GM23338 (cell line): ENCODE measurements around the gene AKAP13. TPM values are rescaled to one million over a fixed set of nuclear protein-coding genes. Genes with fewer than 3 reads are reported as not detected.

ENCODE experiments used
- ATAC-seq: fragments of 200-7000 bp; cut with Tn5 transposase; 3 replicates; pipeline ENCODE4 v1.9.1; 2020
- DNase-seq: peaks from one replicate; pipeline ENCODE4 v3.0.0-alpha.2; 2015; ENCODE audit warnings: low spot score
- H2AFZ ChIP-seq: fragments of 200-600 bp; sonication (generic); 2 replicates; pipeline ENCODE4 v1.8.0; 2016; ENCODE audit warnings: antibody characterized with exemption, mild to moderate bottlenecking, moderate library complexity
- H3F3A ChIP-seq: fragments of 200-600 bp; sonication (generic); replicated peaks from 2 replicates; pipeline ENCODE4 v1.8.0; 2017; ENCODE audit warnings: antibody characterized with exemption, mixed run types, low read depth
- H3K27ac ChIP-seq: fragments of 200-600 bp; sonication (generic); 2 replicates; pipeline ENCODE4 v1.6.1; 2016; ENCODE audit warnings: low read depth
- H3K27me3 ChIP-seq: fragments of 200-600 bp; sonication (generic); 2 replicates; pipeline ENCODE4 v1.8.0; 2016; ENCODE audit warnings: mild to moderate bottlenecking, mixed run types, moderate library complexity; ENCODE audit not compliant: insufficient read depth
- H3K36me3 ChIP-seq: fragments of 200-600 bp; sonication (generic); 2 replicates; pipeline ENCODE4 v1.8.0; 2016; ENCODE audit warnings: mild to moderate bottlenecking; ENCODE audit not compliant: insufficient read depth
- H3K4me1 ChIP-seq: fragments of 200-600 bp; sonication (generic); 2 replicates; pipeline ENCODE4 v1.8.0; 2016; ENCODE audit warnings: mild to moderate bottlenecking, moderate library complexity; ENCODE audit not compliant: insufficient read depth
- H3K4me2 ChIP-seq: fragments of 200-600 bp; sonication (generic); 2 replicates; pipeline ENCODE4 v1.7.1; 2017; ENCODE audit warnings: mixed run types
- H3K4me3 ChIP-seq: fragments of 200-600 bp; sonication (generic); 2 replicates; pipeline ENCODE4 v1.6.1; 2016; ENCODE audit warnings: mixed run types
- H3K79me2 ChIP-seq: fragments of 200-600 bp; sonication (generic); replicated peaks from 2 replicates; pipeline ENCODE4 v1.8.0; 2017; ENCODE audit warnings: mild to moderate bottlenecking; ENCODE audit not compliant: insufficient read depth
- H3K9me2 ChIP-seq: fragments of 200-600 bp; sonication (generic); 2 replicates; pipeline ENCODE4 v1.8.0; 2017; ENCODE audit not compliant: insufficient read depth
- H4K20me1 ChIP-seq: fragments of 200-600 bp; sonication (generic); replicated peaks from 2 replicates; pipeline ENCODE4 v1.8.0; 2017; ENCODE audit warnings: mild to moderate bottlenecking; ENCODE audit not compliant: insufficient read depth
- H3K27ac Mint-ChIP-seq: 2 replicates; pipeline ENCODE4 v1.8.0; 2020; ENCODE audit warnings: inconsistent platforms, mild to moderate bottlenecking, moderate library complexity, mixed read lengths
- H3K27me3 Mint-ChIP-seq: 3 replicates; pipeline ENCODE4 v1.8.0; 2022; ENCODE audit warnings: low read depth, mild to moderate bottlenecking, moderate library complexity, mixed read lengths, inconsistent platforms; ENCODE audit not compliant: insufficient read depth, poor library complexity
- H3K36me3 Mint-ChIP-seq: 3 replicates; pipeline ENCODE4 v1.8.0; 2021; ENCODE audit warnings: low read depth, mild to moderate bottlenecking, inconsistent platforms, moderate library complexity, mixed read lengths
- H3K4me1 Mint-ChIP-seq: 3 replicates; pipeline ENCODE4 v1.8.0; 2020; ENCODE audit warnings: mild to moderate bottlenecking, inconsistent platforms, mixed read lengths
- H3K4me3 Mint-ChIP-seq: 3 replicates; pipeline ENCODE4 v1.8.0; 2021; ENCODE audit warnings: moderate library complexity, mild to moderate bottlenecking, inconsistent platforms, mixed read lengths
- H3K9me3 Mint-ChIP-seq: 3 replicates; pipeline ENCODE4 v1.8.0; 2020; ENCODE audit warnings: moderate library complexity, mild to moderate bottlenecking, inconsistent platforms, mixed read lengths
- CREB1 ChIP-seq: fragments of 250-450 bp; sonication (Bioruptor Pico); IDR thresholded peaks from 2 replicates; pipeline ENCODE4 v1.5.0; 2020; ENCODE audit warnings: low read depth, mild to moderate bottlenecking, moderate library complexity
- EZH2 ChIP-seq: fragments of 200-600 bp; sonication (generic); IDR thresholded peaks from one replicate; pipeline ENCODE4 v1.8.0; 2017; ENCODE audit warnings: antibody characterized with exemption, mild to moderate bottlenecking, low read depth; ENCODE audit not compliant: unreplicated experiment
- JUNB ChIP-seq: IDR thresholded peaks from one replicate; pipeline ENCODE4 v1.6.1; 2016; ENCODE audit warnings: antibody characterized with exemption; ENCODE audit not compliant: unreplicated experiment
- NANOG ChIP-seq: IDR thresholded peaks from 2 replicates; pipeline ENCODE4 v1.6.1; 2016; ENCODE audit warnings: antibody characterized with exemption, borderline replicate concordance
- POLR2AphosphoS5 ChIP-seq: IDR thresholded peaks from 2 replicates; pipeline ENCODE4 v1.6.1; 2016; ENCODE audit warnings: antibody characterized with exemption, low read depth
- STAT1 ChIP-seq: IDR thresholded peaks from one replicate; pipeline ENCODE4 v1.6.1; 2016; ENCODE audit warnings: antibody characterized with exemption; ENCODE audit not compliant: unreplicated experiment
- ZNF114 ChIP-seq: fragments of 250-450 bp; sonication (Bioruptor Pico); IDR thresholded peaks from 2 replicates; pipeline ENCODE4 v1.5.0; 2020; ENCODE audit warnings: mild to moderate bottlenecking, moderate library complexity
- ZNF331 ChIP-seq: fragments of 250-450 bp; sonication (Bioruptor Pico); IDR thresholded peaks from 2 replicates; pipeline ENCODE4 v1.5.0; 2020; ENCODE audit warnings: low read depth, mild to moderate bottlenecking, moderate library complexity
- polyA plus RNA-seq: library from polyadenylated mRNA; unstranded; fragments of >200 nt; fragmentation: Nextera tagmentation; extraction: Ambion mirVana; gene quantifications from 2 replicates; pipeline ENCODE4 v1.2.1, GENCODE V29; 2016
- total RNA-seq: library from RNA; depleted of rRNA; stranded (reverse); fragments of >200 nt; shearing (Covaris generic); gene quantifications from 2 replicates; pipeline ENCODE4 v1.2.3, GENCODE V29; 2014
- TF ChIP-seq, protein P1 (sequence below): IDR thresholded peaks from 2 replicates; pipeline ENCODE4 v1.6.1; 2016; ENCODE audit warnings: antibody characterized with exemption
- TF ChIP-seq, protein P2 (sequence below): IDR thresholded peaks from one replicate; pipeline ENCODE4 v1.6.1; 2018; ENCODE audit warnings: antibody characterized with exemption; ENCODE audit not compliant: unreplicated experiment
- TF ChIP-seq, protein P3 (sequence below), 2 experiments: fragments of 200-600 bp in 1 of 2; sonication (generic) in 1 of 2; conservative IDR thresholded peaks; 2 replicates each; pipeline versions ENCODE4 v1.5.1 to v1.6.1; 2016 to 2017; ENCODE audit warnings: antibody characterized with exemption in 2 of 2, low read depth in 2 of 2, mild to moderate bottlenecking in 2 of 2, moderate library complexity in 1 of 2
- TF ChIP-seq, protein P4 (sequence below): fragments of 250-450 bp; sonication (Bioruptor Pico); IDR thresholded peaks from 2 replicates; pipeline ENCODE4 v1.5.0; 2020; ENCODE audit warnings: mild to moderate bottlenecking, moderate library complexity

AKAP13 gene
- total and polyA plus RNA-seq, 2 experiments from 2014 or later: 46.2 to 60.7 TPM

DNA sequence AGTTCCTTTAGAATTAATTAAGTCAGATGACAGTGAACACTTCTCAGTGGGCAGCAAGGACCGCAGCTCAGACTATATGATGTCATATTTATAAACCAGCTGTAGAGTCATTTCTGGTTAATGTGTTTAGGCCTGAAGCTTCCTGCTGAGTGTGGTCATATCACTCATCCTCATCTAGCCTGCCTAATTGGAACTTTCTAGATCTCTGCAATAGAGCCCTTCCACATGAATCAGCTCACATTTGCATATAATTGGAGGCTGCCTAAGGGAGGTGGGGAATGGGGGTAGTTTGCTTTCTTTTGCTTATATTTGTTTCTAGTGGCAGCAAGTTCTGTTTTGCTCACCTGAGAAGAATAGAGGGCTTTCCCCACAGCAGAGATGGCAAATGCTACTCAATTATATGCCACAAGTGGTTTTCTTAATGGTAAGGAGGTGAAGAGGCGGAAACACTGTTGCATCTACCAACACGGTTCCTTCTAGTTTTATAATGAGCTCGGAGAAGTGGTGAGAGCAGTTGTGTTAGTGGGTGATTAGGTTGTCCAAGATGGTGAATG is 266.2 kb downstream of the AKAP13 start:
- ATAC-seq (no peak), DNase-seq (no peak)
- Histone ChIP-seq H3K27me3 (no peaks in the 10 kb centered on the region), H3K4me2 (no peak overlapping the region), H3K4me1 (peaks cover 8% of the 10 kb centered on the region; the same call in 1 of the 2 replicates), H2AFZ (no peak overlapping the region), H4K20me1 (no peaks in the 10 kb centered on the region), H3K27ac (no peak overlapping the region), H3K36me3 (no peaks in the 10 kb centered on the region), H3K79me2 (no peaks in the 10 kb centered on the region; the same call in 1 of the 2 replicates), H3K9me2 (no peaks in the 10 kb centered on the region), H3K4me3 (no peak overlapping the region), H3F3A (no peaks in the 10 kb centered on the region)
- Mint-ChIP-seq H3K4me3 (no peak overlapping the region), H3K27me3 (no peaks in the 10 kb centered on the region), H3K36me3 (peaks cover 21% of the 10 kb centered on the region), H3K4me1 (peaks cover 3% of the 10 kb centered on the region; the same call in 1 of the 3 replicates), H3K27ac (no peak overlapping the region), H3K9me3 (no peaks in the 10 kb centered on the region)
- TF ChIP-seq EZH2 (no peak), ZNF331 (CRISPR knock-in tag) (no peak), NANOG (no peak), ZNF114 (no peak), JUNB (no peak), STAT1 (no peak), POLR2AphosphoS5 (no peak), CREB1 (no peak)
- TF ChIP-seq, protein P1, sequence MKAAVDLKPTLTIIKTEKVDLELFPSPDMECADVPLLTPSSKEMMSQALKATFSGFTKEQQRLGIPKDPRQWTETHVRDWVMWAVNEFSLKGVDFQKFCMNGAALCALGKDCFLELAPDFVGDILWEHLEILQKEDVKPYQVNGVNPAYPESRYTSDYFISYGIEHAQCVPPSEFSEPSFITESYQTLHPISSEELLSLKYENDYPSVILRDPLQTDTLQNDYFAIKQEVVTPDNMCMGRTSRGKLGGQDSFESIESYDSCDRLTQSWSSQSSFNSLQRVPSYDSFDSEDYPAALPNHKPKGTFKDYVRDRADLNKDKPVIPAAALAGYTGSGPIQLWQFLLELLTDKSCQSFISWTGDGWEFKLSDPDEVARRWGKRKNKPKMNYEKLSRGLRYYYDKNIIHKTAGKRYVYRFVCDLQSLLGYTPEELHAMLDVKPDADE: no peak
- TF ChIP-seq, protein P2, sequence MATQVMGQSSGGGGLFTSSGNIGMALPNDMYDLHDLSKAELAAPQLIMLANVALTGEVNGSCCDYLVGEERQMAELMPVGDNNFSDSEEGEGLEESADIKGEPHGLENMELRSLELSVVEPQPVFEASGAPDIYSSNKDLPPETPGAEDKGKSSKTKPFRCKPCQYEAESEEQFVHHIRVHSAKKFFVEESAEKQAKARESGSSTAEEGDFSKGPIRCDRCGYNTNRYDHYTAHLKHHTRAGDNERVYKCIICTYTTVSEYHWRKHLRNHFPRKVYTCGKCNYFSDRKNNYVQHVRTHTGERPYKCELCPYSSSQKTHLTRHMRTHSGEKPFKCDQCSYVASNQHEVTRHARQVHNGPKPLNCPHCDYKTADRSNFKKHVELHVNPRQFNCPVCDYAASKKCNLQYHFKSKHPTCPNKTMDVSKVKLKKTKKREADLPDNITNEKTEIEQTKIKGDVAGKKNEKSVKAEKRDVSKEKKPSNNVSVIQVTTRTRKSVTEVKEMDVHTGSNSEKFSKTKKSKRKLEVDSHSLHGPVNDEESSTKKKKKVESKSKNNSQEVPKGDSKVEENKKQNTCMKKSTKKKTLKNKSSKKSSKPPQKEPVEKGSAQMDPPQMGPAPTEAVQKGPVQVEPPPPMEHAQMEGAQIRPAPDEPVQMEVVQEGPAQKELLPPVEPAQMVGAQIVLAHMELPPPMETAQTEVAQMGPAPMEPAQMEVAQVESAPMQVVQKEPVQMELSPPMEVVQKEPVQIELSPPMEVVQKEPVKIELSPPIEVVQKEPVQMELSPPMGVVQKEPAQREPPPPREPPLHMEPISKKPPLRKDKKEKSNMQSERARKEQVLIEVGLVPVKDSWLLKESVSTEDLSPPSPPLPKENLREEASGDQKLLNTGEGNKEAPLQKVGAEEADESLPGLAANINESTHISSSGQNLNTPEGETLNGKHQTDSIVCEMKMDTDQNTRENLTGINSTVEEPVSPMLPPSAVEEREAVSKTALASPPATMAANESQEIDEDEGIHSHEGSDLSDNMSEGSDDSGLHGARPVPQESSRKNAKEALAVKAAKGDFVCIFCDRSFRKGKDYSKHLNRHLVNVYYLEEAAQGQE: no peak
- TF ChIP-seq, protein P3, sequence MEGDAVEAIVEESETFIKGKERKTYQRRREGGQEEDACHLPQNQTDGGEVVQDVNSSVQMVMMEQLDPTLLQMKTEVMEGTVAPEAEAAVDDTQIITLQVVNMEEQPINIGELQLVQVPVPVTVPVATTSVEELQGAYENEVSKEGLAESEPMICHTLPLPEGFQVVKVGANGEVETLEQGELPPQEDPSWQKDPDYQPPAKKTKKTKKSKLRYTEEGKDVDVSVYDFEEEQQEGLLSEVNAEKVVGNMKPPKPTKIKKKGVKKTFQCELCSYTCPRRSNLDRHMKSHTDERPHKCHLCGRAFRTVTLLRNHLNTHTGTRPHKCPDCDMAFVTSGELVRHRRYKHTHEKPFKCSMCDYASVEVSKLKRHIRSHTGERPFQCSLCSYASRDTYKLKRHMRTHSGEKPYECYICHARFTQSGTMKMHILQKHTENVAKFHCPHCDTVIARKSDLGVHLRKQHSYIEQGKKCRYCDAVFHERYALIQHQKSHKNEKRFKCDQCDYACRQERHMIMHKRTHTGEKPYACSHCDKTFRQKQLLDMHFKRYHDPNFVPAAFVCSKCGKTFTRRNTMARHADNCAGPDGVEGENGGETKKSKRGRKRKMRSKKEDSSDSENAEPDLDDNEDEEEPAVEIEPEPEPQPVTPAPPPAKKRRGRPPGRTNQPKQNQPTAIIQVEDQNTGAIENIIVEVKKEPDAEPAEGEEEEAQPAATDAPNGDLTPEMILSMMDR (conservative IDR thresholded peaks at IDR 0.05; ENCODE audit: low read depth in 2 of 2): no peak
- TF ChIP-seq, protein P4, sequence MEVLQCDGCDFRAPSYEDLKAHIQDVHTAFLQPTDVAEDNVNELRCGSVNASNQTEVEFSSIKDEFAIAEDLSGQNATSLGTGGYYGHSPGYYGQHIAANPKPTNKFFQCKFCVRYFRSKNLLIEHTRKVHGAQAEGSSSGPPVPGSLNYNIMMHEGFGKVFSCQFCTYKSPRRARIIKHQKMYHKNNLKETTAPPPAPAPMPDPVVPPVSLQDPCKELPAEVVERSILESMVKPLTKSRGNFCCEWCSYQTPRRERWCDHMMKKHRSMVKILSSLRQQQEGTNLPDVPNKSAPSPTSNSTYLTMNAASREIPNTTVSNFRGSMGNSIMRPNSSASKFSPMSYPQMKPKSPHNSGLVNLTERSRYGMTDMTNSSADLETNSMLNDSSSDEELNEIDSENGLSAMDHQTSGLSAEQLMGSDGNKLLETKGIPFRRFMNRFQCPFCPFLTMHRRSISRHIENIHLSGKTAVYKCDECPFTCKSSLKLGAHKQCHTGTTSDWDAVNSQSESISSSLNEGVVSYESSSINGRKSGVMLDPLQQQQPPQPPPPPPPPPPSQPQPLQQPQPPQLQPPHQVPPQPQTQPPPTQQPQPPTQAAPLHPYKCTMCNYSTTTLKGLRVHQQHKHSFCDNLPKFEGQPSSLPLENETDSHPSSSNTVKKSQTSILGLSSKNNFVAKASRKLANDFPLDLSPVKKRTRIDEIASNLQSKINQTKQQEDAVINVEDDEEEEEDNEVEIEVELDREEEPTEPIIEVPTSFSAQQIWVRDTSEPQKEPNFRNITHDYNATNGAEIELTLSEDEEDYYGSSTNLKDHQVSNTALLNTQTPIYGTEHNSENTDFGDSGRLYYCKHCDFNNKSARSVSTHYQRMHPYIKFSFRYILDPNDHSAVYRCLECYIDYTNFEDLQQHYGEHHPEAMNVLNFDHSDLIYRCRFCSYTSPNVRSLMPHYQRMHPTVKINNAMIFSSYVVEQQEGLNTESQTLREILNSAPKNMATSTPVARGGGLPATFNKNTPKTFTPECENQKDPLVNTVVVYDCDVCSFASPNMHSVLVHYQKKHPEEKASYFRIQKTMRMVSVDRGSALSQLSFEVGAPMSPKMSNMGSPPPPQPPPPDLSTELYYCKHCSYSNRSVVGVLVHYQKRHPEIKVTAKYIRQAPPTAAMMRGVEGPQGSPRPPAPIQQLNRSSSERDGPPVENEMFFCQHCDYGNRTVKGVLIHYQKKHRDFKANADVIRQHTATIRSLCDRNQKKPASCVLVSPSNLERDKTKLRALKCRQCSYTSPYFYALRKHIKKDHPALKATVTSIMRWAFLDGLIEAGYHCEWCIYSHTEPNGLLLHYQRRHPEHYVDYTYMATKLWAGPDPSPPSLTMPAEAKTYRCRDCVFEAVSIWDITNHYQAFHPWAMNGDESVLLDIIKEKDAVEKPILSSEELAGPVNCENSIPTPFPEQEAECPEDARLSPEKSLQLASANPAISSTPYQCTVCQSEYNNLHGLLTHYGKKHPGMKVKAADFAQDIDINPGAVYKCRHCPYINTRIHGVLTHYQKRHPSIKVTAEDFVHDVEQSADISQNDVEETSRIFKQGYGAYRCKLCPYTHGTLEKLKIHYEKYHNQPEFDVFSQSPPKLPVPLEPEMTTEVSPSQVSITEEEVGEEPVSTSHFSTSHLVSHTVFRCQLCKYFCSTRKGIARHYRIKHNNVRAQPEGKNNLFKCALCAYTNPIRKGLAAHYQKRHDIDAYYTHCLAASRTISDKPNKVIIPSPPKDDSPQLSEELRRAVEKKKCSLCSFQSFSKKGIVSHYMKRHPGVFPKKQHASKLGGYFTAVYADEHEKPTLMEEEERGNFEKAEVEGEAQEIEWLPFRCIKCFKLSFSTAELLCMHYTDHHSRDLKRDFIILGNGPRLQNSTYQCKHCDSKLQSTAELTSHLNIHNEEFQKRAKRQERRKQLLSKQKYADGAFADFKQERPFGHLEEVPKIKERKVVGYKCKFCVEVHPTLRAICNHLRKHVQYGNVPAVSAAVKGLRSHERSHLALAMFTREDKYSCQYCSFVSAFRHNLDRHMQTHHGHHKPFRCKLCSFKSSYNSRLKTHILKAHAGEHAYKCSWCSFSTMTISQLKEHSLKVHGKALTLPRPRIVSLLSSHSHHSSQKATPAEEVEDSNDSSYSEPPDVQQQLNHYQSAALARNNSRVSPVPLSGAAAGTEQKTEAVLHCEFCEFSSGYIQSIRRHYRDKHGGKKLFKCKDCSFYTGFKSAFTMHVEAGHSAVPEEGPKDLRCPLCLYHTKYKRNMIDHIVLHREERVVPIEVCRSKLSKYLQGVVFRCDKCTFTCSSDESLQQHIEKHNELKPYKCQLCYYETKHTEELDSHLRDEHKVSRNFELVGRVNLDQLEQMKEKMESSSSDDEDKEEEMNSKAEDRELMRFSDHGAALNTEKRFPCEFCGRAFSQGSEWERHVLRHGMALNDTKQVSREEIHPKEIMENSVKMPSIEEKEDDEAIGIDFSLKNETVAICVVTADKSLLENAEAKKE (CRISPR knock-in tag): no peak
